GM12873 (cell line): ENCODE results near the gene PAX5.

Experiments used
- CTCF ChIP-seq: IDR thresholded peaks from 2 replicates; pipeline ENCODE4 v1.5.1; 2012; ENCODE audit warnings: low read depth, mild to moderate bottlenecking, moderate library complexity, low read length, control low read depth; ENCODE audit not compliant: insufficient read depth; ENCODE audit errors: missing control alignments

The PAX5 gene

DNA sequence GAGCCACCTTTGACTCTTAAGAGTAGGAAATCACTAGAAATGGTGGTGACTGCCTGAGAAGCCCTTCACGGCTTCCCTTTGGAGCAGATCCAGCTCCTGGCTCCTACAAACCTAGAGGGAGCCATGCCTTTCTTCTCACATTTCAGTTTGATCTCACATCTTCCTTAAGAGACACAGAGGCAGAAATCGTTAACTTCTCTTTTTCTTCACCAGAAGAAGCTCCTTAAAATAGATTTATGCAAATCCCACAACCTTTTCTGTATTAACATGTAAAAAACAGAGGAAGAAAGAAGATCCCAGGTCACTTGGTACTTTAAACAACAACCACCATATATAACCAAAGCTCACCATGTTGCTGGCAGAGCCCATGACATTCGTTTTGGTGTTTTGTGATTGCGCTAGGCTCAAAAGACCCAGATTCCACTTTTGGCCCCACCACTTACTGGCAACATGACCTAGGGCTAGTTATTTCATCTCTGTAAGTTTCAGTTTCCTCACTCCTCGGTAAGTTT, 29.6 kb downstream of the PAX5 start:
- peak; percentile 5 for TF ChIP-seq CTCF

DNA sequence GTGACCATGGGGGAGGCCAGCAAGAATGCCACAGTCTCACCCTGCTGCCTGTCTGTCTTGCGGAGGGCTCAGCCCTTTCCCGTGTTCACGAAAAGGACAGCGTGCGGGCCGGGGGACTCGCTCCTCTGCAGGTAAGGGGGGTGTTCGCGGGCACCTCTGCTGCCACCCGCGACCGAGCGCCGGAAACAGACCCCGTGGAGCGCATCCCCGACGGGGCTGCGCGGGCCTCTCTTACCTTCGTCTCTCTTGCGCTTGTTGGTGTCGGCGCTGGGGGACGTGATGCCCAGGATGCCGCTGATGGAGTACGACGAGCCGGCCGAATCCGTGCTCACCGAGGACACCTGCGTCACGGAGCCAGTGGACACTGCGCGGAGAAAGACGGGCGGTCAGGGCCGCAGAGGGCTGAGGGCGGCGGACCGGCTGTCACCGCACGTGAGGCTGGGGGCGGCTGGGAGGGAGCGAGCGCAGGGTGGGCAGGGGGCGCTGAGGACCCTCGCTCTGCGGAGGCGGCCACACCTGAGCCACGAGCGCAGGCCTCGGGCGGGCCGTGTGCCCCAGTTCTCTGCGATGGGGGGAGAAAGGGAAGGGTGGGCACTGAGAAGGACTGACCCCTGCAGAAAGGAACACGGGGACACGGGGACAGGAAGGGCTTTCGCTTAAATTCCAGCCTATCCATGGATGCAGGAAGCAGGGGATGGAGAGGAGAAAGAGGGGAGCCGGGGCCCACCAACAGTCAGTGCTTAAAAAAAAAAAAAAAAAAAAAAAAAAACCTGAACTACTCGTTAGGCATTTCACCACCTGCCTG, 31.5 kb downstream of the PAX5 start:
- TF ChIP-seq CTCF: no peak

DNA sequence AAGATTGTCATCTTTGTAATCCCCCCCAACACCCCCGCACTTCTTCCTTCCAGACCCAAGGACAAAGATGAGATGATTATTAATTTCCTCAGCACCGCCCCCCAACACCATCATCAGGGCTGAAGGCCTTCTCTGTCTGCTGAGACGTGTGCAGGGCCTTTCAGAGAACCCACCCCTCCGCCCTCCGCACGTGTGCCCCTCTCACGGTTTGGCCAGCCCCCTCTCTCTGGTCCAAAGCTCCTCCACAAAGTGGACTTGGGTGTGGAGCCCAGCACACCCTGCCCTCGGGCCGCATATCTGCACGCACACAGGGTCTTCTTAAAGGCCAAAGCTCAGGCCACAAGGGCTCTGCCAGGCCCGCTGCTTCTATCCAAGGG, 32.0 kb downstream of the PAX5 start:
- TF ChIP-seq CTCF: no peak

GRCh38 chr9:37001459-37001858, 32.6 kb downstream of the PAX5 start:
- no peak for TF ChIP-seq CTCF

DNA sequence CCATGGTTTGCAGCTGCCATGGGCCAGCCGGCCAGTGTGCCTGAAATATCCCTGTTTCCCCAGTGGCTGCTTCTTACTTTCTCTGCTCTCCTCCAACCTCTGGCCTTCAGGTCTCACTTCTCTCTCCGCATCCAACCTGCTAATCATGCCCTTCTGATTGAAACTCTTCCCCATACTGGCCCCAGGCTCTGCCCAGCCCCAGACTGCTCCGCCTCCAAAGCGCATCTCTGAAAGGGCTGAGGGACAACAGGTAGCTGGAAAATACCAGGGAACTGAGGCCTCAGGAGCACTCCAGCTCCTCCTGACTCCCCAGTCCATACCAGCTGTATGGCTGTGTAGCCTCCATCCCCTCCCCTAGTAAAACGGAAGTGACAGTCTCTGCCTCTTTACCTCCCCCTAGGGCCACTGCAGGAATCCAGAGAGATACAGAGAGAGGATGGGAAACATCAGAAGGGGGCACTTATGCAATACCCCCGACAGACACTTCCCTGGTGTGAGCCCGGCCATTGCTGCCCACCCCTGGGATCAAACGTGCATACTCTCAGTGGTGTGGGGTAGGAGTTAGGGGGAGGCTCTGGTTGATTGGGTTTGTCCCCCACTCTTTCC, 34.2 kb downstream of the PAX5 start:
- TF ChIP-seq CTCF: peak; percentile 58

- TF ChIP-seq CTCF: no peak
Observed at GRCh38 chr9:36997414-36997813, 36.7 kb downstream of the PAX5 start.

DNA sequence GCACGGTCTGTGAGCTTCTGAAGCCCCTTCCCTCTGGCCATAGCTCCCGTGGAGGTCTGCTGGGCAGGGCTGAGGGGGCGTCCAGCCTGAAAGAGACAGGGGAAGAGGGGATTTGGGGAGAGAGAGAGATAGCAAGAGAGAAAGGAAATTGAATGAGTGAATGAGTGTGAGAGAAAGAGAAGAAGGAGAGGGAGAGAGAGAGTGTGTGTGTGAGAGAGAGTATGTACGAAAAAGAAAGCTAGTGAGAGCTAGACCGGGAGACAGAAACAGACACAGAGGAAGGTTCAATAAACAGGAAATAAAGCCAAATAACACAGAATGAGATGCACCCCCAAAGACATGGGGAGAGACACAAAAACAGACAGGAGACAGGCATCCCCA, 37.4 kb downstream of the PAX5 start:
- TF ChIP-seq CTCF: no peak
